CD4-positive, alpha-beta T cell treated with Interleukin-4 for 1 hour (primary cell): Measurements from ENCODE around the gene AGTRAP.

Experiments
- DNase-seq, 2 donors: peaks; one replicate each; pipeline ENCODE4 v3.0.0-alpha.2; 2020 to 2022

Gene AGTRAP

GRCh38 chr1:11707621-11708276, 28.2 kb upstream of the AGTRAP start:
- DNase-seq = no peak

- no peak for DNase-seq
Measured at GRCh38 chr1:11708554-11709350, 27.2 kb upstream of the AGTRAP start.

- DNase-seq = no peak
Measured at GRCh38 chr1:11711490-11711889, 24.4 kb upstream of the AGTRAP start.

- no peak for DNase-seq
Measured at GRCh38 chr1:11712285-11712684, 23.7 kb upstream of the AGTRAP start.

GRCh38 chr1:11713095-11713494, 22.8 kb upstream of the AGTRAP start:
- DNase-seq = no peak

GRCh38 chr1:11714831-11715575, 20.9 kb upstream of the AGTRAP start:
- DNase-seq = no peak

- peak; percentile 87 for DNase-seq
Measured at GRCh38 chr1:11719313-11720032, 16.5 kb upstream of the AGTRAP start.

GRCh38 chr1:11720033-11720376, 15.9 kb upstream of the AGTRAP start:
- no peak for DNase-seq

GRCh38 chr1:11720525-11720924, 15.4 kb upstream of the AGTRAP start:
- no peak for DNase-seq

GRCh38 chr1:11721311-11721710, 14.6 kb upstream of the AGTRAP start:
- DNase-seq = no peak

GRCh38 chr1:11722538-11722937, 13.4 kb upstream of the AGTRAP start:
- no peak for DNase-seq

GRCh38 chr1:11725616-11726015, 10.3 kb upstream of the AGTRAP start:
- DNase-seq = peak in 1 of 2 donors; percentile 57

GRCh38 chr1:11727119-11727518, 8.8 kb upstream of the AGTRAP start:
- no peak for DNase-seq

- no peak for DNase-seq
Measured at GRCh38 chr1:11728126-11728806, 7.7 kb upstream of the AGTRAP start.

- no peak for DNase-seq
Measured at GRCh38 chr1:11729155-11729497, 6.8 kb upstream of the AGTRAP start.

GRCh38 chr1:11729498-11730428, 6.2 kb upstream of the AGTRAP start:
- no peak for DNase-seq

- peak; percentile 62 to 63 for DNase-seq
Measured at GRCh38 chr1:11730429-11730891, 5.5 kb upstream of the AGTRAP start.

- DNase-seq = peak in 1 of 2 donors; percentile 22
Measured at GRCh38 chr1:11731691-11732283, 4.1 kb upstream of the AGTRAP start.

GRCh38 chr1:11733306-11733705, 2.6 kb upstream of the AGTRAP start:
- no peak for DNase-seq

- no peak for DNase-seq
Measured at GRCh38 chr1:11735531-11735853, 444 bp upstream of the AGTRAP start.
